Retinal pigment epithelial cell (primary cell): Measurements from ENCODE around the gene GCC2.
"Not testable (repeated sequence)": the region's sequence is repeated elsewhere in the genome, so short reads cannot be mapped to it uniquely, and the experiment has no call there.

Experiments used
- DNase-seq: peaks from one replicate; pipeline ENCODE4 v3.0.0-alpha.2; 2010; ENCODE audit warnings: low read depth
- H3K4me3 ChIP-seq: 2 replicates; pipeline ENCODE4 v1.5.1; 2011; ENCODE audit warnings: mild to moderate bottlenecking, low read length, control low read depth, moderate library complexity
- CTCF ChIP-seq: conservative IDR thresholded peaks from 2 replicates; pipeline ENCODE4 v1.5.1; 2011; ENCODE audit warnings: low read depth, low read length, control low read depth, inconsistent platforms

GCC2 gene

GRCh38 chr2:108491848-108492247 is 42.8 kb downstream of the GCC2 start:
- TF ChIP-seq CTCF, result no peak
- no peak for DNase-seq
- no peak overlapping the region for H3K4me3 ChIP-seq

- TF ChIP-seq CTCF, result no peak
- no peak overlapping the region for H3K4me3 ChIP-seq
- peak; percentile 63 for DNase-seq
Observed at GRCh38 chr2:108492364-108492763, 43.4 kb downstream of the GCC2 start.

DNA sequence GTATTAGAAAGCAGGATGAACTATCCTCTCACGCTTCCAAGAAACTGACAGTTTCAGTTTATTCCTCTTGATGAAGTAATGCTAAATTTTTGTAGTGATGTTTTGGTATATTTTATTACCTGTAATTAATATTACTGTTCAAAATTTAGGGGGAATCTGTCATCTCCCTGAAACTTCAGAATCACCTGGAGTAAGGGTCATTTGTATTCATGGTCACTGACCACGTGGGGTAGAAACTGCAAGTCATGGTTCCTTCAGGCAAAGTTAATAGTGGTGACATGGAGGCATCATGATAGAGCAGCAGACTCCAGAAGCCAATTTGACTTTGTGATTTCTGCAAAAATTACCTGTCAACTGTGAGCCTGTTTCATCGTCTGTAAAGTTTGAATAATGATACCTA is 47.2 kb downstream of the GCC2 start:
- not testable (repeated sequence) for DNase-seq

GRCh38 chr2:108507620-108508019 is 58.6 kb downstream of the GCC2 start:
- H3K4me3 ChIP-seq, result not testable (repeated sequence)
- peak; percentile 1 for DNase-seq

More for the DNA sequence above, 47.2 kb downstream of the GCC2 start:
- H3K4me3 ChIP-seq, result not testable (repeated sequence)

GRCh38 chr2:108512431-108512830 is 63.4 kb downstream of the GCC2 start:
- not testable (repeated sequence) for DNase-seq, H3K4me3 ChIP-seq

GRCh38 chr2:108514478-108514877 is 65.5 kb downstream of the GCC2 start:
- not testable (repeated sequence) for DNase-seq, H3K4me3 ChIP-seq

DNA sequence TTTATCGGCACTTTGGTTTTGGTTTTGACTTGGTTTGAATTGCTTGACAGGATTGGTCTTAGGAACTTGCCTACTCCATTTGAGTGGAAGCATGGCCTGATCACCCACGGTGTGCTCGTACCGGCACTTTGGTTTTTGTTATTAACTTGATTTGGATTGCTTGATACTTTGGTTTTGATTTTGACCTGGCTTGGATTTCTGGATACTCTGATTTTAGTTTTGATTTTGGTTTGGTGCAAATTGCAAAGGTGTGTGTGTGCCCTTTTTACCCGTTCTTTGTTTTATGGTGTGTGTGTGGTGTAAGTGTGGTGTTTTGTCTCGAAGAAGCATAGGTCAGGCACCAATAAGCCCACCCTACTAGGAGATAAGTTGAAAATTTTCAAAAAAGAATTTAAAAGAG is 75.7 kb downstream of the GCC2 start:
- not testable (repeated sequence) for DNase-seq, H3K4me3 ChIP-seq

- not testable (repeated sequence) for DNase-seq, H3K4me3 ChIP-seq
Observed at GRCh38 chr2:108525258-108525657, 76.3 kb downstream of the GCC2 start.

DNA sequence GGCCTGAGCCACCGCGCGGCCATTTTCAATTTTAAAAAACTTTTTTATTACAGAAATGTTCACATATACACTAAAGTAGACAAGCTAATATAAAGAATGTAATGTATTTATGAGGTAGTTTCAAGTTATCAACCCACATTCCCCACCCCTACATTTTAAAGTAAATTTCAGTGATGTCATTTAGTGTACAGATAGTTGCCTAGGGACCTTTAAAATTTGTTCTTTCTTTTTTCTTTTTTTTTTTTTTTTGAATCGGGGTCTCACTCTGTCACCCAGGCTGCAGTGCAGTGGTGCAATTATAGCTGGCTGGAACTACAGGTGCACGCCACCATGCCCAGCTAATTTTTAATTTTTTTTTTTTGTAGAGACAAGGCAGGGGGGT is 82.7 kb downstream of the GCC2 start:
- no peak for DNase-seq
- H3K4me3 ChIP-seq, result no peak overlapping the region
- TF ChIP-seq CTCF, result no peak

DNA sequence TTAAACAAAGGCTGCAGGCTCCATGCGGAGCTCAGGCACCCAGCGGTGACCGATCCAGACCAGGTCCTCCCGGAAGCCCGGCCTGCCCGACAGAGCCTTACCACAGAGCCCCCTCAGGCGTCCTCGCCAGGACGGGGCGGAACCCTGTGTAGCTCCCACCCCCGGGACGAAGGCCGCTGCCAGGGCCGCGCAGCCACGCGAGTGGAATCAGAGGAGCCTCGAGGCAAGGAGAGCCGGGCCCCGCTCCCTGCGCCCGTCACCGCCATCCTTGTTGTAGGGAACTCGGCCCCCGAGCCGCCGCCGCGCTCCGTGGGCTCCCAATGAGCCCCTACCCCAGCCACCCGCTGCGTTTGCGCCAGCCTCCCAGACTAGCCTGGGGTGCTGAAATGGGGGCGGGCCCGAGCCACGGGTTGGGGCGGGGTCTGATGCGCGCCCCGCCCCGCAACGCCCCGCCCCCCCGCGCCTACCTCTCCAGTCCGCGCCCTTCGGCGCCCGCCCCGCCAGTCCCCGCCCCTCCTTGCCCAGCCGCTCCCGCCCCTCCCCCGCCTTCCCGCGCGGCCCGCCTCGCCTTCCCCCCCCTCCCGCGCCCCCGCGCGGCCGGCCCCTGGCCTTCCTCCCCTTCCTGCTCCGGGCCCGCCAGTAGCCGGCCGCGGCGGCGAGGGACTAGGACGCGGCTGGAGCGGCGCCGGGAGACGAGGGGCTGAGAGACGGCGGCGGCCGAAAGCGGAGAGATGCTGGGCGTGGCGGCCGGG is 85.0 kb downstream of the GCC2 start, which contains the start of gene LIMS1:
LIMS1 (plus strand) TSS at position 639 of the 752 bp plus-strand sequence; CDS start at position 732, 93 bp downstream.
- DNase-seq, result peak; percentile 59
- peak within 1 kb of the TSS; percentile 79 for H3K4me3 ChIP-seq
- no peak for TF ChIP-seq CTCF
